ENCODE measurements around the gene FNDC5. TPM values are rescaled to one million over a fixed set of nuclear protein-coding genes. Genes with fewer than 3 reads are reported as not detected.
"Not testable (repeated sequence)": the region's sequence is repeated elsewhere in the genome, so short reads cannot be mapped to it uniquely, and the experiment has no call there.

FNDC5 gene
- total RNA-seq, 1 donor from 2014 or later, result 105 TPM

- DNase-seq, result no peak
- Histone ChIP-seq H3K27me3 (ENCODE audit: low read depth) (peaks cover 23% of the 10 kb centered on the region), H3K4me3 (no peak overlapping the region), H3K27ac (replicated peaks) (no peak overlapping the region), H3K9me3 (replicated peaks) (no peaks in the 10 kb centered on the region), H3K4me1 (peaks cover 6% of the 10 kb centered on the region), H3K36me3 (no peaks in the 10 kb centered on the region)
- intact Hi-C loops (cut with micrococcal nuclease), result no loop called here
- no peak for TF ChIP-seq CTCF (IDR thresholded peaks at IDR 0.05; ENCODE audit: borderline replicate concordance)
Measured at GRCh38 chr1:32915766-32916706, 45.3 kb upstream of the FNDC5 start.

GRCh38 chr1:32910319-32910718 is 39.6 kb upstream of the FNDC5 start:
- H3K27me3 ChIP-seq (ENCODE audit: low read depth), result peaks cover 29% of the 10 kb centered on the region
- H3K9me3 ChIP-seq (replicated peaks), result no peaks in the 10 kb centered on the region
- no peak overlapping the region for H3K27ac ChIP-seq (replicated peaks)
- TF ChIP-seq CTCF (IDR thresholded peaks at IDR 0.05; ENCODE audit: borderline replicate concordance), result no peak
- no peak for DNase-seq
- intact Hi-C loops (cut with micrococcal nuclease), result no loop called here
- H3K4me3 ChIP-seq, result no peak overlapping the region
- H3K36me3 ChIP-seq, result no peaks in the 10 kb centered on the region
- H3K4me1 ChIP-seq, result no peaks in the 10 kb centered on the region

- no peaks in the 10 kb centered on the region for H3K4me1 ChIP-seq
- no peak for DNase-seq
- TF ChIP-seq CTCF (IDR thresholded peaks at IDR 0.05; ENCODE audit: borderline replicate concordance), result no peak
- no peak overlapping the region for H3K27ac ChIP-seq (replicated peaks)
- no peaks in the 10 kb centered on the region for H3K36me3 ChIP-seq
- intact Hi-C loops (cut with micrococcal nuclease), result no loop called here
- H3K4me3 ChIP-seq, result no peak overlapping the region
- H3K9me3 ChIP-seq (replicated peaks), result no peaks in the 10 kb centered on the region
- peaks cover 29% of the 10 kb centered on the region for H3K27me3 ChIP-seq (ENCODE audit: low read depth)
Measured at GRCh38 chr1:32907435-32907834, 36.7 kb upstream of the FNDC5 start.

GRCh38 chr1:32906654-32907053 is 35.9 kb upstream of the FNDC5 start:
- peaks cover 2% of the 10 kb centered on the region for H3K4me1 ChIP-seq
- no peak for DNase-seq
- no peak for TF ChIP-seq CTCF (IDR thresholded peaks at IDR 0.05; ENCODE audit: borderline replicate concordance)
- intact Hi-C loops (cut with micrococcal nuclease), result no loop called here
- H3K36me3 ChIP-seq, result no peaks in the 10 kb centered on the region
- H3K27ac ChIP-seq (replicated peaks), result no peak overlapping the region
- peaks cover 37% of the 10 kb centered on the region for H3K27me3 ChIP-seq (ENCODE audit: low read depth)
- no peaks in the 10 kb centered on the region for H3K9me3 ChIP-seq (replicated peaks)
- H3K4me3 ChIP-seq, result no peak overlapping the region

GRCh38 chr1:32905588-32905987 is 34.9 kb upstream of the FNDC5 start:
- H3K4me3 ChIP-seq; H3K36me3 ChIP-seq; H3K9me3 ChIP-seq (replicated peaks); H3K27ac ChIP-seq (replicated peaks); H3K4me1 ChIP-seq; intact Hi-C loops (cut with micrococcal nuclease); DNase-seq: not testable (repeated sequence)
- peaks cover 42% of the 10 kb centered on the region for H3K27me3 ChIP-seq (ENCODE audit: low read depth)

- no peaks in the 10 kb centered on the region for H3K9me3 ChIP-seq (replicated peaks)
- intact Hi-C loops (cut with micrococcal nuclease), result no loop called here
- H3K4me1 ChIP-seq, result peaks cover 13% of the 10 kb centered on the region
- DNase-seq, result no peak
- H3K27ac ChIP-seq (replicated peaks), result no peak overlapping the region
- no peak overlapping the region for H3K4me3 ChIP-seq
- no peaks in the 10 kb centered on the region for H3K36me3 ChIP-seq
- TF ChIP-seq CTCF (IDR thresholded peaks at IDR 0.05; ENCODE audit: borderline replicate concordance), result no peak
- H3K27me3 ChIP-seq (ENCODE audit: low read depth), result peaks cover 47% of the 10 kb centered on the region
Measured at GRCh38 chr1:32904797-32905196, 34.1 kb upstream of the FNDC5 start.

Measured in left ventricle myocardium inferior (tissue), 1 donor.